CD4-positive, alpha-beta T cell treated with Interleukin-15 for 1 hour (primary cell): ENCODE data around the gene TMEM79.

Experiments used
- DNase-seq: peaks from one replicate; pipeline ENCODE4 v3.0.0-alpha.2; 2020

The TMEM79 gene, protein sequence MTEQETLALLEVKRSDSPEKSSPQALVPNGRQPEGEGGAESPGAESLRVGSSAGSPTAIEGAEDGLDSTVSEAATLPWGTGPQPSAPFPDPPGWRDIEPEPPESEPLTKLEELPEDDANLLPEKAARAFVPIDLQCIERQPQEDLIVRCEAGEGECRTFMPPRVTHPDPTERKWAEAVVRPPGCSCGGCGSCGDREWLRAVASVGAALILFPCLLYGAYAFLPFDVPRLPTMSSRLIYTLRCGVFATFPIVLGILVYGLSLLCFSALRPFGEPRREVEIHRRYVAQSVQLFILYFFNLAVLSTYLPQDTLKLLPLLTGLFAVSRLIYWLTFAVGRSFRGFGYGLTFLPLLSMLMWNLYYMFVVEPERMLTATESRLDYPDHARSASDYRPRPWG

GRCh38 chr1:156284112-156284511, at the start of gene TMEM79:
Gene TMEM79 (plus strand): TSS chr1:156284325. CDS start chr1:156285227, 902 bp downstream.
- no peak for DNase-seq

- DNase-seq, result no peak
These were observed 48.0 kb upstream of the TMEM79 start for GRCh38 chr1:156236164-156236563.

DNA sequence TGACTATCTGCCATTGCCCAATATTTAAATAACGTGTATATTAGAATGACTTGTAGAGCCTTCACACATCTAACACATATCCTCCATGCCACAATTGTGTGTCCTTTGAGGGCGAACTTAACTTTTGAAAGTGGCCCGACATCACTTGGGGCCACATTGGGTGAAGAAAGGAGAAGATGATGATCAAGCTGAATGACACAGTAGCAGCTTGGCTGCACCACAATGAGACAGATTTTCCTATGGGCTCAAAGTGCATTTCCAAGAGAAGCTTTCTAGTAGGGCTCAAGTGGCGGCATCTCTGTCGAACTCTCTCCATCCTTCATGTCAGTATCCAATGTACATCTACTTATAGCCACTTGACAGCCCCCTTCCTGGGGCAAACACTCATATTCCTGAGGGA, 45.9 kb upstream of the TMEM79 start:
- no peak for DNase-seq

GRCh38 chr1:156241311-156241811, 42.8 kb upstream of the TMEM79 start:
- no peak for DNase-seq

- DNase-seq, result no peak
These were observed 42.2 kb upstream of the TMEM79 start, which contains the start of gene BGLAP for GRCh38 chr1:156241926-156242325. Gene BGLAP (plus strand): TSS chr1:156242184. CDS start chr1:156242232, 48 bp downstream.

- DNase-seq, result no peak
These were observed 41.4 kb upstream of the TMEM79 start for GRCh38 chr1:156242738-156243137.

- no peak for DNase-seq
These were observed 40.0 kb upstream of the TMEM79 start for GRCh38 chr1:156244126-156244525.

GRCh38 chr1:156244712-156245111, 39.4 kb upstream of the TMEM79 start:
- DNase-seq, result no peak

DNA sequence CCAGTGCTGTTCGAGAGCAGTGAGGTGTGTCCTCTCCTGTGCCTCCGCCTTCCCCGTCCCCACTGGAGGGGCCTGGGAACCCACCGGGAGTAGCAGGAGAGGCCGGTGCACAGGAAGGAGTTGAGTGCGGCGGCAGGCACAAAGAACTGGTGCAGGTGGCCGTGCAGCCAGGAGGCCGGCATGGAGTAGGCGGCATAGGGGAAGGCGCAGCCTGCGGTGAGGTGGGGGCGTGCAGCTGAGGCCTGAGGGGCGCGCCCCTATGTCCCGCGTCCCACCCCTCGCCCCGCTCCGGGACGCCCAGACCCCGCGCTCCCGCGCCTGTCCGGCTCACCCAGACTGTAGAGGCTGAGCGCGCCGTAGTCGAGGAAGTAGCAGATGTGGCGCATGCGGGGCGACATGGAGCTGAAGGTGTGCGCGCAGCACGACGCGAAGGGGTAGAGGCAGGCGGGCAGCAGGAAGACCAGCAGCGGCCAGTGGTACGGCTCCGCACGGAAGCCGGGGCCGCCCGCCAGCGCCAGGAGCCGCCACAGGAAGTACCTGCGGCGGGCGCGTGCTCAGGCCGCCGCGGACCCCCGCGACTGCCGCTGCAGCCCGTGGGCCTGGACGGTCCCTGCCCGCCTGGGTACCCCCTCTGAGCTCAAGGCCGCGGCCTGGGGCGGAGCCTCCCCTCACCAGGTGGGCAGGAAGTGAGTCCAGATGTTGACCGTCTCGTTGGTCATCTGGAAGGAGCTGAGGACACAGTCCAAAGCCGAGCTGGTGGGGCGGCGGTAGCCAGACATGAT, 38.5 kb upstream of the TMEM79 start:
- DNase-seq, result peak; percentile 36

DNA sequence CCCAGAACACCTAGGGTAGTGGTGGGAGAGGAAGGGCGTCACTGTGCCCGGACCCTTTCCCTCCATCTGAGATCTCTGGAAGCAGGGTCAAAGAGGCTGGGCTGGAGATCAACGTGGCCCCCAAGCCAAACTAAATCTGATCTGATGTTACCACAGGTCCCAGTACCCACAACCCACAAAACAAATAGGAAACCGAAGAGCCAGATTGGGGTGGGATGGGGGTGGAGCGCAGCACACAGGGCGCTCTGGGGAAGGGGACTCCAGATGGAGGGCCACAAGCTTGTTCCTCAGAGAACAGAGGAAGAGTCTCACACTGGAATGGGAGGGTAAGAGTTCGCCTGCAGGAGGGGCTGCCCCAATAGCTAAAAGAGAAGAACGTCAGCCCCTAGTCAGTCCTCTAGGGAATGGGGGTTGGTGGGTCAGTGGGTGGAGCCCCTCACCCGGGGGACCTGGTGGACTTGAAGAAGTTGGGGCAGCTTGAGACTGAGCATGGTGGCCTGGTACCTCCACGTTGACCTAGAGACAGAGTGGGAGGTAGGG, 37.8 kb upstream of the TMEM79 start:
- no peak for DNase-seq

GRCh38 chr1:156246781-156247459, 37.2 kb upstream of the TMEM79 start:
- no peak for DNase-seq

- DNase-seq, result no peak
These were observed 36.4 kb upstream of the TMEM79 start, which contains the start of gene PAQR6 for GRCh38 chr1:156247460-156248322. Gene PAQR6 (minus strand): TSS chr1:156248056. CDS start chr1:156246731, 1,325 bp downstream.

GRCh38 chr1:156248323-156248683, 35.8 kb upstream of the TMEM79 start:
- no peak for DNase-seq

DNA sequence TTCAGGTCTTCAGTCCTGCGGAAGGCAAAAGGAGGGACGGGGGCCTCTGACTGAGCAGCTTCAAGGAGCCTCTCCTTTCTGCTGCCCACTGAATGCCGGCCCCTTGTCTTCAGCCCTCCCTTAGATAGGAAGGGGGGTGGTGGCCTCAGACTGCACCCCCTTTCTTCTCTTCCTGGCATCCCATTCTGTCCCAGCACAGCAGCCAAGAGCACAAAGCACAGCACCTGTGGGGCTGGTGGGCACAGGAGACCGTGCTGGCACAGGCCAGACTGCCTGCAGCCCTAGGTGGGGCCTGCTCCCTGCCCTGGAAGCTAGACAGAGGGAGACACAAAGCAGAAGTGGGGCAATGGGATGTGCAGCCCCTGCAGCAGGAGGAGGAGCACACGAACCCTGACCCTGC, 34.5 kb upstream of the TMEM79 start:
- DNase-seq, result no peak

GRCh38 chr1:156251527-156251926, 32.6 kb upstream of the TMEM79 start:
- DNase-seq, result no peak

DNA sequence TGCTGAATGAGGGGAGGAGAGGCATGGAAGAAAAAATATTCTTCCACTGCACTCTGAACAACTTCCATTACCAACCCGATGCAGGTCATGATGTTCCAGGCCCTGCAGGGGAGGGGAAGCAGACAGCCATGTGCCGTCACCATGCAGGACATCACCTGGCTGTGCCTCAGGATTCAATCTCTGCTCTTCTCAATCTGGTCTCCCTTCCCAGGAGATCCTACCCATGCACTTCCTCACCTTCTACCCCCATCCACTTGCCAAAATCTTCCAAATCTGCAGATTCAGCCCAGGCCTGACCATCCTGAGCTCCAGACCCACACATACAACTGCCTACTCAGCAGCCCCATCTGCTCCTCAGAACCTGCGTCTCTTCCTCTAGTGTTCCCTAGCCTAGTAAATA, 30.5 kb upstream of the TMEM79 start:
- no peak for DNase-seq

- DNase-seq, result no peak
These were observed 26.4 kb upstream of the TMEM79 start for GRCh38 chr1:156257711-156258110.

- DNase-seq, result no peak
These were observed 25.3 kb upstream of the TMEM79 start for GRCh38 chr1:156258859-156259258.

DNA sequence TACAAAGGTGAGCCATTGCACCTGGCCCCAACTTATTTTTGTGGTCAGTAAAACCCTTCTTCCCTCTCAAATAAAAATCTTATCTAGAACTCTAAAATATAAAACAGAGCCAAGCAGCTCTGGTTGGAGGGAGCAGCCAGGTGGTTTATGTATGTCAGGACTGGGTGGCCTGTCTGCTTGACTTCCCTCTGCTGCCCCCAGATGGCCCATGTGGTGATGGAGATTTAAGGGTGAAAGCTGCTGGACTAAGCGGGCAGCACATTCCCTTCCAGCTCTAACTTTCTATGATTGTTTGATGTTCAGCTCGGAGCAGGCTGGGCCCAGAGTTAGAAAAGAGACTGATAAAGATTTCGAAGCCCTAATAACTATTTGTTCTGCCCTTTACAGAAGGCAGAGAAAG, 24.3 kb upstream of the TMEM79 start:
- no peak for DNase-seq

- no peak for DNase-seq
These were observed 23.2 kb upstream of the TMEM79 start for GRCh38 chr1:156260896-156261295.

DNA sequence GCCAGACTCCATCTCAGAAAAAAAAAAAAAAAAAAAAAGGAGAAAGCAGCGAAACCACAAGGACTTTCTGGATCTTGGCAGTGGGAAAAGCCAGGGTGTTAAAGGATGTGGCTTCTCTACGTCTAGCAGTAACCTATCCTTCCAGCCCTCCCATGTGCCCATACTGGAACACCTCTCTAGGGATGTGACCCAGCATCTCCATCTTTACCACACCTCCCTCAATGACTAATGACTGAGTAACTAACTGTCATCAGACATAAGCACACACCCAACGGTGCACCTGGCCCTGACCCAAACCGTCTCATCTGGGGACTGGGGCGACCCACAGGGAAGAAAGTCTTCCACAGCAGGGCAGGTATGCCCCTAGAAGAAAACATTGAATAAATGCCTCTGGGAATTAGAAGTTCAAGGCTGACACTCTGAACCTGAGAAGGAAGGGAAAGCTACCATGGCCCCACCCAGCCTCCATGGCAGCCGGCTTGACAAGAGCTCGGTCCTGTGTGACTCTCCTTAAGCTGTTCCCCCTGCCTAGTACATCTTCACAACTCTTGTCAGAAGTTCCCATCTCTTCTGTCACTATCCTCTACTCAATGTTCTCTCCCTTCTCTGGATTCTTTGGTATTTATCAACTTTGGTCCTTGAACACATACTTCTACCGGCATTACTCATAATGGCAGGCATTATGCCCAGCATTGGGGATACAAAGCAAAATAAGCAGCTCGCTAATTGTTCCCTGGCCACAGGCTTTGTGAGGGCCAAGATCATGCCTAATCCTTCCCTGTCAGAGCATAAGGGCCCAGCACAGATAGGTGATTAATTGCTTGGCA, 21.5 kb upstream of the TMEM79 start:
- DNase-seq, result no peak
